Ishikawa (cell line): ENCODE measurements around the gene ITSN2.

ENCODE experiments used
- CEBPB ChIP-seq: IDR thresholded peaks from 2 replicates; pipeline ENCODE4 v1.6.1; 2012
- CREB1 ChIP-seq: IDR thresholded peaks from 2 replicates; pipeline ENCODE4 v1.6.1; 2012; ENCODE audit warnings: low read depth
- EGR1 ChIP-seq: IDR thresholded peaks from 2 replicates; pipeline ENCODE4 v1.6.1; 2012
- EP300 ChIP-seq: IDR thresholded peaks from 2 replicates; pipeline ENCODE4 v1.6.1; 2012; ENCODE audit warnings: borderline replicate concordance
- FOXM1 ChIP-seq: IDR thresholded peaks from 2 replicates; pipeline ENCODE4 v1.6.1; 2012; ENCODE audit warnings: low read depth, borderline replicate concordance
- MAX ChIP-seq: IDR thresholded peaks from 2 replicates; pipeline ENCODE4 v1.6.1; 2012
- NFIC ChIP-seq: IDR thresholded peaks from 2 replicates; pipeline ENCODE4 v1.6.1; 2012
- RAD21 ChIP-seq: IDR thresholded peaks from 2 replicates; pipeline ENCODE4 v1.6.1; 2012; ENCODE audit warnings: low read depth
- TAF1 ChIP-seq: IDR thresholded peaks from 2 replicates; pipeline ENCODE4 v1.6.1; 2012; ENCODE audit warnings: low read depth, mild to moderate bottlenecking
- TCF12 ChIP-seq: IDR thresholded peaks from 2 replicates; pipeline ENCODE4 v1.6.1; 2012; ENCODE audit warnings: low read depth
- TEAD4 ChIP-seq: IDR thresholded peaks from 2 replicates; pipeline ENCODE4 v1.6.1; 2012
- YY1 ChIP-seq: IDR thresholded peaks from 2 replicates; pipeline ENCODE4 v1.6.1; 2012; ENCODE audit warnings: low read depth
- ZBTB7A ChIP-seq: IDR thresholded peaks from 2 replicates; pipeline ENCODE4 v1.6.1; 2012; ENCODE audit warnings: low read depth
- TF ChIP-seq, protein P1 (sequence below): IDR thresholded peaks from 2 replicates; pipeline ENCODE4 v1.6.1; 2012; ENCODE audit warnings: low read depth, mild to moderate bottlenecking
- TF ChIP-seq, protein P2 (sequence below): IDR thresholded peaks from 2 replicates; pipeline ENCODE4 v1.6.1; 2012

The ITSN2 gene

GRCh38 chr2:24175631-24176187, 184.6 kb downstream of the ITSN2 start:
- TF ChIP-seq ZBTB7A: no peak
- no peak for TF ChIP-seq CEBPB
- TF ChIP-seq NFIC: no peak
- no peak for TF ChIP-seq RAD21
- TF ChIP-seq MAX: no peak
- no peak for TF ChIP-seq EGR1
- TF ChIP-seq EP300: no peak
- no peak for TF ChIP-seq TEAD4
- TF ChIP-seq, protein P1, sequence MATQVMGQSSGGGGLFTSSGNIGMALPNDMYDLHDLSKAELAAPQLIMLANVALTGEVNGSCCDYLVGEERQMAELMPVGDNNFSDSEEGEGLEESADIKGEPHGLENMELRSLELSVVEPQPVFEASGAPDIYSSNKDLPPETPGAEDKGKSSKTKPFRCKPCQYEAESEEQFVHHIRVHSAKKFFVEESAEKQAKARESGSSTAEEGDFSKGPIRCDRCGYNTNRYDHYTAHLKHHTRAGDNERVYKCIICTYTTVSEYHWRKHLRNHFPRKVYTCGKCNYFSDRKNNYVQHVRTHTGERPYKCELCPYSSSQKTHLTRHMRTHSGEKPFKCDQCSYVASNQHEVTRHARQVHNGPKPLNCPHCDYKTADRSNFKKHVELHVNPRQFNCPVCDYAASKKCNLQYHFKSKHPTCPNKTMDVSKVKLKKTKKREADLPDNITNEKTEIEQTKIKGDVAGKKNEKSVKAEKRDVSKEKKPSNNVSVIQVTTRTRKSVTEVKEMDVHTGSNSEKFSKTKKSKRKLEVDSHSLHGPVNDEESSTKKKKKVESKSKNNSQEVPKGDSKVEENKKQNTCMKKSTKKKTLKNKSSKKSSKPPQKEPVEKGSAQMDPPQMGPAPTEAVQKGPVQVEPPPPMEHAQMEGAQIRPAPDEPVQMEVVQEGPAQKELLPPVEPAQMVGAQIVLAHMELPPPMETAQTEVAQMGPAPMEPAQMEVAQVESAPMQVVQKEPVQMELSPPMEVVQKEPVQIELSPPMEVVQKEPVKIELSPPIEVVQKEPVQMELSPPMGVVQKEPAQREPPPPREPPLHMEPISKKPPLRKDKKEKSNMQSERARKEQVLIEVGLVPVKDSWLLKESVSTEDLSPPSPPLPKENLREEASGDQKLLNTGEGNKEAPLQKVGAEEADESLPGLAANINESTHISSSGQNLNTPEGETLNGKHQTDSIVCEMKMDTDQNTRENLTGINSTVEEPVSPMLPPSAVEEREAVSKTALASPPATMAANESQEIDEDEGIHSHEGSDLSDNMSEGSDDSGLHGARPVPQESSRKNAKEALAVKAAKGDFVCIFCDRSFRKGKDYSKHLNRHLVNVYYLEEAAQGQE: no peak
- TF ChIP-seq, protein P2, sequence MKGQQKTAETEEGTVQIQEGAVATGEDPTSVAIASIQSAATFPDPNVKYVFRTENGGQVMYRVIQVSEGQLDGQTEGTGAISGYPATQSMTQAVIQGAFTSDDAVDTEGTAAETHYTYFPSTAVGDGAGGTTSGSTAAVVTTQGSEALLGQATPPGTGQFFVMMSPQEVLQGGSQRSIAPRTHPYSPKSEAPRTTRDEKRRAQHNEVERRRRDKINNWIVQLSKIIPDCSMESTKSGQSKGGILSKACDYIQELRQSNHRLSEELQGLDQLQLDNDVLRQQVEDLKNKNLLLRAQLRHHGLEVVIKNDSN: no peak

DNA sequence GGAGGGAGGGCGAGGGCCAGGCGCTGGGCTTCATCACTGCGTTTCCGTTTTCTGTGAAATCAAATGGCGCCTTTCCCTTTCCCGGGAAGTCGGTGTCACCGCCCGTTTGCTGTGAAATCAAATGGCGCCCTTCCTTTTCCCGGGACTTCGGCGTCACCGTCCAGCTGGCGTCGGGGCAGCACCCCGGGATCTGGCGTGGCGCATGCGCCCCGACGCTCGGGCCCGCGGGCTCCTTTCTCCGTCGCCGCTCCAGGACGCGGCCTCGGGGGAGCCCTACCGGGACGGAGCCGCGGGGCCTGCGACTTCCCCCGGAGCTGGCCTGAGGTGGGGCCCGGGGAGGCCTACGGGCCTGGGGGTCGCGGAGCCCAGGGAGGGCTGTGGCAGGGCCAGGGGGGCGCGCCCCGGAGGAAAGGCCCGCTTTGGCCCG, 185.5 kb downstream of the ITSN2 start, which contains the start of gene FAM228A:
Gene FAM228A (plus strand): TSS at position 203 of the 427 bp plus-strand sequence. CDS start 428 bp downstream, outside the sequence.
- no peak for TF ChIP-seq NFIC
- TF ChIP-seq, protein P1: no peak
- TF ChIP-seq TAF1: no peak
- no peak for TF ChIP-seq MAX
- TF ChIP-seq EP300: no peak
- no peak for TF ChIP-seq ZBTB7A
- no peak for TF ChIP-seq CREB1
- TF ChIP-seq YY1: no peak
- no peak for TF ChIP-seq EGR1
- no peak for TF ChIP-seq TEAD4
- TF ChIP-seq TCF12: no peak
- no peak for TF ChIP-seq CEBPB
- TF ChIP-seq, protein P2: no peak
- TF ChIP-seq RAD21: no peak
- no peak for TF ChIP-seq FOXM1

DNA sequence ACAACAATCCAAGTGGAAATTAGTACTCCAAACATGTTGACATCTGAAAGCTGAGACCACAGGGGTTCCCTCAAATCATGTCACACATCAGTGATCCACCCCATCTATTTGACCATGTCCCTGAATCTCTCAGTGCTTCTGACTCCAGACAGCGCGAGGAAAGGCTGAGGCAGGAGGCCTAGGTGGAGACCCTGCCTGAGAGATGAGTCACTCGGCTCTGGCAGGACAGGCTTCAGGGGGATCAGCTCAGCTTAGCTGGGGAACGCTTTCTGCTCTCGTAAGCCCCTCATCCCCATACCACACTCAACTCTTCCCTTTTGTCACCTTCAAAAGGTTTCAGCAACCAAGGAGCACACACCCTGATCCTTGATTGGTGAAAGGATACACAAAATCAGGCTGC, 191.3 kb downstream of the ITSN2 start:
- TF ChIP-seq, protein P2: no peak
- TF ChIP-seq FOXM1 (no peak), NFIC (no peak), RAD21 (no peak), CREB1 (no peak), EGR1 (no peak), YY1 (no peak), CEBPB (no peak), TAF1 (no peak), TEAD4 (no peak), TCF12 (no peak), EP300 (no peak), ZBTB7A (no peak), MAX (no peak)
- TF ChIP-seq, protein P1: no peak
